BE2C (cell line): ENCODE measurements around the gene CDC20.
"Not testable (repeated sequence)": the region's sequence is repeated elsewhere in the genome, so short reads cannot be mapped to it uniquely, and the experiment has no call there.

Experiments used
- DNase-seq: peaks from one replicate; pipeline ENCODE4 v3.0.0-alpha.2; 2020
- H3K27me3 ChIP-seq: fragments of 250-450 bp; sonication (Bioruptor Pico); 2 replicates; pipeline ENCODE4 v1.5.1; 2020; ENCODE audit warnings: mild to moderate bottlenecking
- H3K36me3 ChIP-seq: fragments of 250-450 bp; sonication (Bioruptor Pico); 2 replicates; pipeline ENCODE4 v1.5.1; 2020; ENCODE audit warnings: mild to moderate bottlenecking
- H3K4me1 ChIP-seq: fragments of 250-450 bp; sonication (Bioruptor Pico); 2 replicates; pipeline ENCODE4 v1.5.1; 2020
- H3K4me3 ChIP-seq: 2 replicates; pipeline ENCODE4 v1.5.1; 2011; ENCODE audit warnings: low read depth, low read length
- H3K9me3 ChIP-seq: fragments of 250-450 bp; sonication (Bioruptor Pico); 2 replicates; pipeline ENCODE4 v1.5.1; 2020
- CTCF ChIP-seq: IDR thresholded peaks from 2 replicates; pipeline ENCODE4 v1.5.1; 2012; ENCODE audit warnings: mild to moderate bottlenecking, low read depth, low read length

CDC20 gene

GRCh38 chr1:43366179-43366578 is 7.4 kb downstream of the CDC20 start:
- no peak for DNase-seq
- Histone ChIP-seq H3K27me3 (no peaks in the 10 kb centered on the region), H3K4me3 (no peak overlapping the region), H3K9me3 (no peaks in the 10 kb centered on the region), H3K36me3 (peaks cover 12% of the 10 kb centered on the region), H3K4me1 (no peaks in the 10 kb centered on the region)
- no peak for TF ChIP-seq CTCF

- Histone ChIP-seq H3K4me1 (no peaks in the 10 kb centered on the region), H3K36me3 (peaks cover 8% of the 10 kb centered on the region), H3K9me3 (no peaks in the 10 kb centered on the region), H3K4me3 (peak overlapping the region; percentile 72), H3K27me3 (no peaks in the 10 kb centered on the region)
- no peak for TF ChIP-seq CTCF
- no peak for DNase-seq
Observed at GRCh38 chr1:43366601-43367025, 7.8 kb downstream of the CDC20 start.

GRCh38 chr1:43367026-43367903 is 8.5 kb downstream of the CDC20 start:
- Histone ChIP-seq H3K27me3 (no peaks in the 10 kb centered on the region), H3K4me1 (no peaks in the 10 kb centered on the region), H3K4me3 (peak overlapping the region; percentile 72), H3K36me3 (peaks cover 3% of the 10 kb centered on the region), H3K9me3 (no peaks in the 10 kb centered on the region)
- no peak for DNase-seq
- TF ChIP-seq CTCF, result no peak

GRCh38 chr1:43367904-43368645 is 9.3 kb downstream of the CDC20 start, which contains the start of gene ELOVL1:
Gene ELOVL1 (minus strand): TSS chr1:43368011. CDS start chr1:43365609, 2,402 bp downstream.
- no peaks in the 10 kb centered on the region for H3K4me1 ChIP-seq
- H3K36me3 ChIP-seq, result peaks cover 3% of the 10 kb centered on the region
- no peaks in the 10 kb centered on the region for H3K9me3 ChIP-seq
- DNase-seq, result peak; percentile 91
- TF ChIP-seq CTCF, result peak; percentile 14; the same call in 1 of the 2 replicates
- H3K4me3 ChIP-seq, result peak within 1 kb of the TSS; percentile 72
- H3K27me3 ChIP-seq, result no peaks in the 10 kb centered on the region

- no peaks in the 10 kb centered on the region for H3K27me3 ChIP-seq
Observed at GRCh38 chr1:43368646-43369020, 9.9 kb downstream of the CDC20 start.

GRCh38 chr1:43369779-43370178 is 11.0 kb downstream of the CDC20 start:
- not testable (repeated sequence) for H3K36me3 ChIP-seq, H3K9me3 ChIP-seq, H3K4me3 ChIP-seq, DNase-seq, H3K27me3 ChIP-seq, H3K4me1 ChIP-seq

More at GRCh38 chr1:43368646-43369020, 9.9 kb downstream of the CDC20 start:
- Histone ChIP-seq H3K4me1 (no peaks in the 10 kb centered on the region), H3K36me3 (peaks cover 2% of the 10 kb centered on the region), H3K4me3 (peak overlapping the region; percentile 56), H3K9me3 (no peaks in the 10 kb centered on the region)
- TF ChIP-seq CTCF, result no peak
- DNase-seq, result no peak
